H1 (cell line): ENCODE data around the gene PSMF1. TPM values are rescaled to one million over a fixed set of nuclear protein-coding genes. Genes with fewer than 3 reads are reported as not detected.

Experiments
- CBX5 ChIP-seq: fragments of 300-800, 300-1000 bp; sonication (generic); IDR thresholded peaks from 2 replicates; pipeline ENCODE4 v1.7.1; 2016; ENCODE audit warnings: antibody characterized with exemption, low read length, low read depth
- EGR1 ChIP-seq: IDR thresholded peaks from 2 replicates; pipeline ENCODE4 v1.6.1; 2011; ENCODE audit warnings: low read depth, low read length, borderline replicate concordance
- EZH2 ChIP-seq: fragments of 200-600 bp; sonication (generic); IDR thresholded peaks from 2 replicates; pipeline ENCODE4 v1.7.1; 2012; ENCODE audit warnings: low read depth, mild to moderate bottlenecking, moderate library complexity, low read length, inconsistent platforms; ENCODE audit not compliant: severe bottlenecking
- HDAC6 ChIP-seq: IDR thresholded peaks from one replicate; pipeline ENCODE4 v1.7.1; 2012; ENCODE audit warnings: low read depth, mild to moderate bottlenecking, inconsistent platforms, low read length, moderate library complexity
- polyA plus RNA-seq, 7 experiments: library from polyadenylated mRNA; depleted of rRNA in 3 of 7; stranded (reverse) in 5 of 7; unstranded in 2 of 7; fragments of >200 nt in 5 of 7; fragments of 200-250 nt in 2 of 7; gene quantifications; 1 replicate in 5 of 7; 2 replicates in 1 of 7; 4 replicates in 1 of 7; pipeline versions ENCODE4 v1.2.1 to v1.2.3, GENCODE V29; 2011 to 2013; ENCODE audit warnings: missing spikeins in 2 of 7, mixed read lengths in 2 of 7
- total RNA-seq: library from RNA; stranded (reverse); fragmentation: NEBNext Ultra II Directional; extraction: Animal tissue kit (Norgen Biotek cat#: 25700); gene quantifications from 2 replicates; pipeline ENCODE4 v1.2.1, GENCODE V29; 2021

The PSMF1 gene
- total and polyA plus RNA-seq, 2 of the 8 experiments (the other 6 are each of a cell fraction or from before 2014, with no cell fraction given), result 106 to 159 TPM

DNA sequence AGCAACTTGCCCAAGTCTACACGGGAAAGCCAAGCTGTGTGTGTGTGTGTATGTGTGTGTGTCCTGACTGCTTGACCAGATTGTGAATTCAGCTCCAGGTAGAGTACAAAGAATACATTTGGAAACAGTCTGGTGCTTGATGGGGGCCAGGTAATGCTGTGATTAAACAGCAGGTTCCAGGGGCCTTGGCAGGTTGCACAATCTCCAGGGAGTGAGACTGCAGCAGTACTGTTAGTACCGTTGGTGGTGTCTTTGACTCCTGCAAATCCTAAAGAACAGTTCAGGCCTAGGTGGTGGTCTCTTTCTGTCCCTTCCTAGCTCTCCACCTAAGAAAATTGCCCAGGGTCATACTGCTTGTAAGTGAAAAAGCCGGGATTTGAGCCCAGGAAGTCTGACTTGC, 11.2 kb upstream of the PSMF1 start (continued):
- TF ChIP-seq HDAC6, result no peak
- TF ChIP-seq EZH2, result no peak
- no peak for TF ChIP-seq CBX5
- TF ChIP-seq EGR1, result no peak
